ENCODE measurements around the gene DBN1.

DNA sequence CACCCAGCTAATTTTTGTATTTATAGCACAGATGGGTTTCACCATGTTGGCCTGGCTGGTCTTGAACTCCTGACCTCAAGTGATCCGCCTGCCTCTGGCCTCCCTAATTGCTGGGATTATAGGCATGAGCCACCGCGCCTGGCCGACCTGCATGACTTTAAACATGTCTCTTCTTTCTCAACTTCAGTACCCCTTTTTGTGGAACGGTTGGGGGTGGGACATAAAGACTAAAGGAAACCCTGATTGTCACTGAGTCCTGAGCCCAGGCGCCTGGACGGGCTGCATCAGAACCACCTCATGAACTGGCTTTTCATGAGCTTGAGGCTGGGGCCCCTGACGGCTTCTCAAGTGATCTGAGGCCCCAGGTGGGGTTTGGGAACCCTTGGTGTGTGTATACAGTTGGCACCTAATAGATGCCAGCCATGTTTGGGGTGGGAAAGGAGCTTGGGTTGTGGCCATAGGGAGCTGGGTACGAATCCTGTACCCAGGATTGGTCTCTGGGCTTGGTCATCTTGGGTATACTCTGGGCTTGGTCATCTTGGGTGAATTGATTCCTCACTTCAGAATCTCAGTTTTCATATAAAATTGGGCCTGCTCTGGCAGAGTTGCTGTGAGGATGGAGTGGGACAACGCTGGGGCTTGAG is 44.7 kb downstream of the DBN1 start:
- no peak for TF ChIP-seq EZH2 (IDR thresholded peaks at IDR 0.05; ENCODE audit: borderline replicate concordance, low read depth, low read length, severe bottlenecking)
- no peak for TF ChIP-seq POLR2AphosphoS5 (IDR thresholded peaks at IDR 0.05; ENCODE audit: insufficient read depth, low read depth, low read length)
- TF ChIP-seq, protein P1, sequence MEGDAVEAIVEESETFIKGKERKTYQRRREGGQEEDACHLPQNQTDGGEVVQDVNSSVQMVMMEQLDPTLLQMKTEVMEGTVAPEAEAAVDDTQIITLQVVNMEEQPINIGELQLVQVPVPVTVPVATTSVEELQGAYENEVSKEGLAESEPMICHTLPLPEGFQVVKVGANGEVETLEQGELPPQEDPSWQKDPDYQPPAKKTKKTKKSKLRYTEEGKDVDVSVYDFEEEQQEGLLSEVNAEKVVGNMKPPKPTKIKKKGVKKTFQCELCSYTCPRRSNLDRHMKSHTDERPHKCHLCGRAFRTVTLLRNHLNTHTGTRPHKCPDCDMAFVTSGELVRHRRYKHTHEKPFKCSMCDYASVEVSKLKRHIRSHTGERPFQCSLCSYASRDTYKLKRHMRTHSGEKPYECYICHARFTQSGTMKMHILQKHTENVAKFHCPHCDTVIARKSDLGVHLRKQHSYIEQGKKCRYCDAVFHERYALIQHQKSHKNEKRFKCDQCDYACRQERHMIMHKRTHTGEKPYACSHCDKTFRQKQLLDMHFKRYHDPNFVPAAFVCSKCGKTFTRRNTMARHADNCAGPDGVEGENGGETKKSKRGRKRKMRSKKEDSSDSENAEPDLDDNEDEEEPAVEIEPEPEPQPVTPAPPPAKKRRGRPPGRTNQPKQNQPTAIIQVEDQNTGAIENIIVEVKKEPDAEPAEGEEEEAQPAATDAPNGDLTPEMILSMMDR (IDR thresholded peaks at IDR 0.05; ENCODE audit: extremely low read depth in 1 of 2, insufficient read depth in 1 of 2, low read depth in 1 of 2, low read length in 2 of 2), result no peak
- TF ChIP-seq, protein P2, sequence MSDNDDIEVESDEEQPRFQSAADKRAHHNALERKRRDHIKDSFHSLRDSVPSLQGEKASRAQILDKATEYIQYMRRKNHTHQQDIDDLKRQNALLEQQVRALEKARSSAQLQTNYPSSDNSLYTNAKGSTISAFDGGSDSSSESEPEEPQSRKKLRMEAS (IDR thresholded peaks at IDR 0.05; ENCODE audit: insufficient read depth, insufficient read length), result no peak
- TF ChIP-seq POLR2A (IDR thresholded peaks at IDR 0.05; ENCODE audit: low read depth, low read length), result no peak
- TF ChIP-seq GATA2 (IDR thresholded peaks at IDR 0.05; ENCODE audit: insufficient read depth, insufficient read length, low read depth, low read length), result no peak
- TF ChIP-seq FOS (IDR thresholded peaks at IDR 0.05; ENCODE audit: borderline replicate concordance, insufficient read depth, low read length), result no peak
- no peak for TF ChIP-seq MYC (IDR thresholded peaks at IDR 0.05; ENCODE audit: low read depth, low read length)
